Measurements from ENCODE around the gene WASL. TPM values are rescaled to one million over a fixed set of nuclear protein-coding genes. Genes with fewer than 3 reads are reported as not detected.

WASL gene
- total RNA-seq, 1 donor from 2014 or later = 33.7 TPM

- Mint-ChIP-seq H3K4me3 (ENCODE audit: unreplicated experiment) (no peak overlapping the region), H3K27ac (ENCODE audit: unreplicated experiment) (no peak overlapping the region), H3K36me3 (ENCODE audit: low read depth, unreplicated experiment) (no peaks in the 10 kb centered on the region), H3K9me3 (ENCODE audit: unreplicated experiment) (no peaks in the 10 kb centered on the region), H3K27me3 (ENCODE audit: unreplicated experiment) (peaks cover 1% of the 10 kb centered on the region), H3K4me1 (ENCODE audit: unreplicated experiment) (peaks cover 6% of the 10 kb centered on the region)
- no peak for TF ChIP-seq CTCF (IDR thresholded peaks at IDR 0.05; ENCODE audit: unreplicated experiment)
- DNase-seq (ENCODE audit: low spot score) = no peak
These were observed 115.2 kb downstream of the WASL start for GRCh38 chr7:123633553-123633952.

- no peak overlapping the region for H3K27ac Mint-ChIP-seq (ENCODE audit: unreplicated experiment)
- no peaks in the 10 kb centered on the region for H3K36me3 Mint-ChIP-seq (ENCODE audit: low read depth, unreplicated experiment)
- H3K4me3 Mint-ChIP-seq (ENCODE audit: unreplicated experiment) = no peak overlapping the region
- H3K27me3 Mint-ChIP-seq (ENCODE audit: unreplicated experiment) = no peaks in the 10 kb centered on the region
- TF ChIP-seq CTCF (IDR thresholded peaks at IDR 0.05; ENCODE audit: unreplicated experiment) = no peak
- peaks cover 6% of the 10 kb centered on the region for H3K4me1 Mint-ChIP-seq (ENCODE audit: unreplicated experiment)
- DNase-seq (ENCODE audit: low spot score) = no peak
- H3K9me3 Mint-ChIP-seq (ENCODE audit: unreplicated experiment) = no peaks in the 10 kb centered on the region
These were observed 116.0 kb downstream of the WASL start for GRCh38 chr7:123632808-123633207.

Other genes with a start within 250 kb of the WASL start
- 0.49 TPM for gene IQUB, start 214.4 kb downstream of the WASL start, total RNA-seq (ENCODE audit: unreplicated experiment)
- 45.8 TPM for gene NDUFA5, start 191.2 kb downstream of the WASL start, total RNA-seq (ENCODE audit: unreplicated experiment)
- not detected for gene ASB15, start 147.2 kb downstream of the WASL start, total RNA-seq (ENCODE audit: unreplicated experiment)
- gene LMOD2, start 93.1 kb downstream of the WASL start, total RNA-seq (ENCODE audit: unreplicated experiment) = not detected
- 3.1 TPM for gene HYAL4, start 96.2 kb upstream of the WASL start, total RNA-seq (ENCODE audit: unreplicated experiment)
- not detected for gene SPAM1, start 176.2 kb upstream of the WASL start, total RNA-seq (ENCODE audit: unreplicated experiment)

All from endothelial cell (in vitro differentiated cells).